C4-2B (cell line): ENCODE results near the gene GRK3.
"Not testable (repeated sequence)": the region's sequence is repeated elsewhere in the genome, so short reads cannot be mapped to it uniquely, and the experiment has no call there.

ENCODE experiments used
- ZFX ChIP-seq: fragments of 450-650 bp; IDR thresholded peaks from 2 replicates; pipeline ENCODE4 v1.6.1; 2017
- TF ChIP-seq, protein P1 (sequence below): fragments of 450-650 bp; conservative IDR thresholded peaks from 2 replicates; pipeline ENCODE4 v1.5.1; 2017; ENCODE audit warnings: mild to moderate bottlenecking

DNA sequence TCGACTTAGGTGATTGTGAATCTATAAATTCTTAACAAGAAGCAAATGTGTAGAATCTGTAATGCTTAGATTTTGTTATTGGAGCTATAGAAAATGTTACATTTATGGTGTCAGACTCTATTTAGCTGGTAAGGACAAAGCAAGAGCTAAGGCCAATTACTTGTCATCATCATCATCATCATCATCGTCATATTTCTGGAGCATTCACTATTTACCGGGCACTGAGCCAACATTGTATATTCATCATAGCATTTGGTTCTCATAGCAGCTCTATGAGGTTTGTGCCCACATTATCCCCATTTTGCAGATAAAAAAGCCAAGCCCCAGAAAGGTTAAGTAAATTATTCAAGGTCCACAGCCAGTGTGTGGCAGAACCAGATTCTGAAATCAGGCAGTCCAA lies 36.4 kb upstream of the GRK3 start:
- TF ChIP-seq, protein P1, sequence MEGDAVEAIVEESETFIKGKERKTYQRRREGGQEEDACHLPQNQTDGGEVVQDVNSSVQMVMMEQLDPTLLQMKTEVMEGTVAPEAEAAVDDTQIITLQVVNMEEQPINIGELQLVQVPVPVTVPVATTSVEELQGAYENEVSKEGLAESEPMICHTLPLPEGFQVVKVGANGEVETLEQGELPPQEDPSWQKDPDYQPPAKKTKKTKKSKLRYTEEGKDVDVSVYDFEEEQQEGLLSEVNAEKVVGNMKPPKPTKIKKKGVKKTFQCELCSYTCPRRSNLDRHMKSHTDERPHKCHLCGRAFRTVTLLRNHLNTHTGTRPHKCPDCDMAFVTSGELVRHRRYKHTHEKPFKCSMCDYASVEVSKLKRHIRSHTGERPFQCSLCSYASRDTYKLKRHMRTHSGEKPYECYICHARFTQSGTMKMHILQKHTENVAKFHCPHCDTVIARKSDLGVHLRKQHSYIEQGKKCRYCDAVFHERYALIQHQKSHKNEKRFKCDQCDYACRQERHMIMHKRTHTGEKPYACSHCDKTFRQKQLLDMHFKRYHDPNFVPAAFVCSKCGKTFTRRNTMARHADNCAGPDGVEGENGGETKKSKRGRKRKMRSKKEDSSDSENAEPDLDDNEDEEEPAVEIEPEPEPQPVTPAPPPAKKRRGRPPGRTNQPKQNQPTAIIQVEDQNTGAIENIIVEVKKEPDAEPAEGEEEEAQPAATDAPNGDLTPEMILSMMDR = not testable (repeated sequence)
- TF ChIP-seq ZFX = not testable (repeated sequence)
